Endothelial cell of hepatic sinusoid (primary cell): ENCODE results near the gene IQGAP1.

Experiments used
- in situ Hi-C: cut with HindIII; loops from 2 replicates; pipeline ENCODE4 v1.10.0; 2017; ENCODE audit warnings: low sequenced_read_pairs

IQGAP1 gene, protein sequence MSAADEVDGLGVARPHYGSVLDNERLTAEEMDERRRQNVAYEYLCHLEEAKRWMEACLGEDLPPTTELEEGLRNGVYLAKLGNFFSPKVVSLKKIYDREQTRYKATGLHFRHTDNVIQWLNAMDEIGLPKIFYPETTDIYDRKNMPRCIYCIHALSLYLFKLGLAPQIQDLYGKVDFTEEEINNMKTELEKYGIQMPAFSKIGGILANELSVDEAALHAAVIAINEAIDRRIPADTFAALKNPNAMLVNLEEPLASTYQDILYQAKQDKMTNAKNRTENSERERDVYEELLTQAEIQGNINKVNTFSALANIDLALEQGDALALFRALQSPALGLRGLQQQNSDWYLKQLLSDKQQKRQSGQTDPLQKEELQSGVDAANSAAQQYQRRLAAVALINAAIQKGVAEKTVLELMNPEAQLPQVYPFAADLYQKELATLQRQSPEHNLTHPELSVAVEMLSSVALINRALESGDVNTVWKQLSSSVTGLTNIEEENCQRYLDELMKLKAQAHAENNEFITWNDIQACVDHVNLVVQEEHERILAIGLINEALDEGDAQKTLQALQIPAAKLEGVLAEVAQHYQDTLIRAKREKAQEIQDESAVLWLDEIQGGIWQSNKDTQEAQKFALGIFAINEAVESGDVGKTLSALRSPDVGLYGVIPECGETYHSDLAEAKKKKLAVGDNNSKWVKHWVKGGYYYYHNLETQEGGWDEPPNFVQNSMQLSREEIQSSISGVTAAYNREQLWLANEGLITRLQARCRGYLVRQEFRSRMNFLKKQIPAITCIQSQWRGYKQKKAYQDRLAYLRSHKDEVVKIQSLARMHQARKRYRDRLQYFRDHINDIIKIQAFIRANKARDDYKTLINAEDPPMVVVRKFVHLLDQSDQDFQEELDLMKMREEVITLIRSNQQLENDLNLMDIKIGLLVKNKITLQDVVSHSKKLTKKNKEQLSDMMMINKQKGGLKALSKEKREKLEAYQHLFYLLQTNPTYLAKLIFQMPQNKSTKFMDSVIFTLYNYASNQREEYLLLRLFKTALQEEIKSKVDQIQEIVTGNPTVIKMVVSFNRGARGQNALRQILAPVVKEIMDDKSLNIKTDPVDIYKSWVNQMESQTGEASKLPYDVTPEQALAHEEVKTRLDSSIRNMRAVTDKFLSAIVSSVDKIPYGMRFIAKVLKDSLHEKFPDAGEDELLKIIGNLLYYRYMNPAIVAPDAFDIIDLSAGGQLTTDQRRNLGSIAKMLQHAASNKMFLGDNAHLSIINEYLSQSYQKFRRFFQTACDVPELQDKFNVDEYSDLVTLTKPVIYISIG (N-terminal part only)

DNA sequence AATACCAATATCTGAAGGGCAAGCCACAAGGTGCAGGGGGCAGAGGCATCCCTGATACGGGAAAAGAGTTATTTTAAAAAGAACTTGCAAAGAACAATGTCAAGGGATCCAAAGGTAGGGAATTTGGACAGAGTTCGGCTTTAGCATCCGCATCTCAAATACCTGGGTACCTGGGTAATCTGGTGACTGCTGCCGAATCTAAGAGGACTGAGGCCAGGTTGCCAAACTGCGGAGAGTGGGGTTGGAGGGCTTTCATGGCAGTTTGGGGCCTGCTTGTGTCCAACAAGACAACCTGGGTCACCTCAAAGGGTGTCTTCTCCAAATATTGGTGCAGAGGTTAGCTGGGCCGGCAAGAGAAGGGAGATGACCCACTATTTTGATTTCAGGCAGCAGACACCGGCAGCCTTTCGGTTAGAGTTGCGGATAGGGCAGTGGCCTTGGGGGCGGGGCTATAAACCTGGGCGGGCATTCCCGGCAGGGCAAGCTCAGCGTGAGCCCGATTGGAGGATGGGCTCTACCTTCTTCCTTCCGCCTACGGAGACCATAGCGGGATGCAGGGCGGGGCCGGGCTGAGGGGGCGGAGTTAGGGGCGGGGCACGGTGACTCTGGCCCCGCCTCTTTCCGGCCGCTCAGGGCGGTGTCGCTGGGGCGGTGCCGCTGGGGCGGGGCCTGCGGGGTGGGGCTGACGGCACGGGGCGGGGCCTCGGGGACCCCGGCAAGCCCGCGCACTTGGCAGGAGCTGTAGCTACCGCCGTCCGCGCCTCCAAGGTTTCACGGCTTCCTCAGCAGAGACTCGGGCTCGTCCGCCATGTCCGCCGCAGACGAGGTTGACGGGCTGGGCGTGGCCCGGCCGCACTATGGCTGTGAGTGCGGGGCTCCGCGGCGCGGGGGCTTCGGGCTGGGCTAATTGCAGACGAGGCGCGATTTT lies at the start of gene IQGAP1:
Gene IQGAP1, plus strand, starts transcription at position 709 of the 928 bp plus-strand sequence. Its CDS starts 100 bp downstream, at position 809.
- in situ Hi-C loops = no loop called here

DNA sequence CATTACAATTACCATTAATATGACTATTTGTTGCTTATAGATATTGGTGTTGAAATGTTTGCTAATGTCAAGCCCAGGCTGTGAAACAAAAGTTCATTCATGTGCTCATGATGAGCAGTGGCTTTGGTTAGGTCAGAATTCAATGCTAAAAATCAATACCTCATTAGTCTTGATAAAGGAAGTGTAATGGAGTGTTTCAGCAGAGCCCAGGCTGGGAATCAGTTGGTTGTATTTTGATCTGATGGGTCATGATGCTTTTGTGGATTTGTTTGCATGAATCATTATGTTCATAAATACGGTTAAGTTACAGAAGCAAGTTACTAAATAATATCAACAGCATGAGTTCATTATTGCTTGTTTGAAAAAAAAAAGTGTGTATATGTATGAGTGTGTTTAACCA lies 49.5 kb upstream of the IQGAP1 start:
- in situ Hi-C loops = no loop called here

DNA sequence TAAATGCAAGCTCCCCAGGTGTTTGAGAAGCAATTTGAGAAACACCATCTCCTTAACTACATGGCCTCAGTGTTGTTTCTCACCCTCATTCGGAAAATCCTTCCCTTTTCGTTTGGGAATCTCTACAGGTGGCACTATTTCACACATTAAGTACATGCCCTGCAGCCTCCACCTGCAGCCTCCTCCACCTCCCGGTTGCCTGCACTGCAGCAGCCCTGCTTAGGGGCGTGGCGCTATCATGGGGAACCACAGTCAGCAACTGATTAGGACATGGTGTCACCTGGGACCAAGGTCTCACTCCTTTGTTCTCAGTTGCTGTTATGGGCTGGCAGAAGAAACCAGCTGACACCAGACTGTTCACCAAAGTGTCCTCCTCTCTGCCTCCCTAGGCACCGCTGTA lies 47.7 kb upstream of the IQGAP1 start:
- in situ Hi-C loops = no loop called here

DNA sequence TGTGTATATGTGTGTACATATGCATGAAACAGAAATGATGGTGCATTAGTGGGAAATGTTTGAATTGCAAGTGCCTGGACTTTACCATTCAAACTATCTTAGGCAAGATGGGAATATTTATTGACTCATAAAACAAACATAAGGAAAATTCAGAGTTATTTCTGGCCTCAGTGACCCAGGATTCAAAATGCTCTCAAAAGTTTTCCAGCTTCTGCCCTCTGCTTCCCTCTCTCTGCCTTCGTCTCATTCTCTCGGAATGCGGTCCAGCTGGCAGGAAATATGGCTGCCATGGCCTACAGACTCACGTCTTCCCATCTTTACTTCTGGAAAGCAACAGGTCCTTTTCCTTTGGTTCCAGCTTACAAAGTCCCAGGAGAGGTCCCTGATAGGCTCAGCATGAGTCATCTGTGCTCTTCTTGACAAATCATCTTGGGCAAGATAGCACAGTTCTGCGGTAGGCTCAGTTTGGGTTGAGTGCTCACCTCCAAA lies 44.7 kb upstream of the IQGAP1 start:
- in situ Hi-C loops = no loop called here

DNA sequence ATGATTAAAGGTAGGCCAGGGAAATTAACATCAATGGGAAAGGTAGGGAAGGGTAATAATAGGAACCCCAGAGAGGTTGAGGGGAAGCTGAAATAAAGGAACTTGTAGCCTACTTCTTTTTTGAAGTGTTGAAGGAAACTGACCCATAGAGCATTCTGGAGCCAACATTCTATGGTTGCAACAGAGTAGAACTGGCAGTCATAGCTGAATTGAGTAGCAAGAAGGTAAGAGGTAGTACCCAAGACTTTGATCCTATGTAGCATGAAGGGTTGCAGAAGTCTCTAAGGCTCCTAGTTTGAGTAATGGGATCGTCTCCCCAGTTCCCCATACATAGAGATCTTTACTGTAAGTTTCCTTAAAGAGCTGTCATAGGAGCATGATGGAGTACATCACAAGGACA lies 43.4 kb upstream of the IQGAP1 start:
- in situ Hi-C loops = loop anchor here (5.0 kb wide), 1 partner anchor 38 kb away; no protein-coding TSS in a partner anchor

DNA sequence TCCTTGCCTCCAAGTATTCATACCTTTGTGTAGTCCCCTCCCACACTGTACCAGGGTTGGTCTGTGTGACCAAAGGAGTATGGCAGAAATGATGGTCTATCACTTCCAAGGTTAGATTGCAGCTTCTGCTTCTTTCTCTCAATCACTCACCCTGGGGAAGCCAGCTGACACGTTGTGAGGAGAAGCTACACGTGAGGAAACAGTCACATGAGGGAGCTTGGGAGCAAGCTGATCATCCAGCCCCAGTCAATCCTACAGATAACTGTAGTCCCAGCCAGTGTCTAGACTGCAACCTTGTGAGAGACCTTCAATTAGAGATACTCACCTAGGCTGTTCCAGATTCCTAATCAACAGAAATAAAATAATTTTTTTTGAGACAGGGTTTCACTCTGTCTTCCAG lies 42.2 kb upstream of the IQGAP1 start:
- in situ Hi-C loops = loop anchor here (5.0 kb wide), 1 partner anchor 36 kb away; no protein-coding TSS in a partner anchor

DNA sequence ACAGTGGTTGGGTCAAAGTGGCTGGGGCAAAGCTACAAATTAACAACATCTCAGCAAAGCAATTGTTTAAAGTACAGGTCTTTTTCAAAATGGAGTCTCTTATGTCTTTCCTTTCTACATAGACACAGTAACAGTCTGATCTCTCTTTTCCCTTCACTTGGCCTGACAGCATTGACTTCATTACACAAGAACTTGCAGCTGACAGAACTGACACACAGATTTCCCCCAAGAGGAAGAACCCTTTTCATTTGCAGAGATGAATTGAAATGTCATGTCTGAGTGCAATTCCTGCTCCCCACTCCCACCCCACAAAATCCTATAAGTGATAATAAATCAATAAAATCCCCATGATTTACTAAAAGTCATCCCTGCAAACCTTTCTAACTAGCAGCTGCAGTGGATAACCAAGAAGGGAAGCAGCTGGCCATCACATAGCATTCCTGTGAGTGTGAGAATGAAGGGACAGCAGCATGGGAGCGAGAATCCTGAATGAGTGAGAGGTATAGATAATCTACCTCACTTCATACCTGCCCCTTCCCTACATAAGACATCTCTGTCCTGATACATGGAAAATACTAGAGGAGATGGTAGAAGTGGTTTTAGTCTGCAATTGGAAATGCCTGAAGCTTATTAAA lies 40.5 kb upstream of the IQGAP1 start:
- in situ Hi-C loops = loop anchor here (5.0 kb wide), 1 partner anchor 35 kb away; no protein-coding TSS in a partner anchor

DNA sequence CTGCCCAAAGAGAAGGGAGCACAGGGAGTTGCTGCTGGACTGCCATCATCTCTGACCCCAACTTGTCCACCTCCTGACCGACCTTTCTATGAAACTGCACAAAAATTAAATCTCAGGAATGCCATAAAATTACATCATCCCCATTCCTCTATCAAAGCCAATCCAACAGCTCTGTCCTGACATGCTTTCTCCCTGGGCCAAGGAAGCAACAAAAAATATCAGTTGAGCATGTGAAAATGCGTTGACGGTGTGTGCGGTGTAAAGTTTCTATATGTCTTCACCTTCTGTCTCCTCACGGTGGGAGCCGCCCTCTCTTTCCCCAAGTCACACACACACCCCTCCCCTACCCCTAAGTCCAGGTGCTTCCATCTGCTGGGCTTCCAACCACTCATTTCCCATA lies 39.6 kb upstream of the IQGAP1 start:
- in situ Hi-C loops = loop anchor here (5.0 kb wide), 1 partner anchor 34 kb away; no protein-coding TSS in a partner anchor

DNA sequence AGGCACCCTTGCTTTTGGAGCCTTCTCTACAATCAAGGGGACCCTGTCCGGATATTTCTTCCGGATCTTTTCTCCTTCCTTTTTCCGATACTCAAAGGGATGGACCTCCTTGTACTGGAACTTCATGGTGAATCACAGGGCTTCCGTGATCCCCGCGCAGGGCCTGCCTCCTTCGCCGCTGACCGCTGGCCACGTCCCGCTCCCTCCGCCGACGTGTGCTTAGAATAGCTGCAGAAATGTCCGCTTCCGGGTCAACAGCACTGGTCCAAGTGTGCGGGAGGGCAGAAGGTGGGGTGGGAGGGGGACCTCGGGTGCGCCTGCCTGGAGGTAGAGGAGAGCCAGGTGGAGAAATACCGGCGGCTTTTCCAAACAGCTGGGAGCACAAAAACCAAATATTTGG lies 39.0 kb upstream of the IQGAP1 start:
- in situ Hi-C loops = loop anchor here (5.0 kb wide), 1 partner anchor 33 kb away; no protein-coding TSS in a partner anchor

DNA sequence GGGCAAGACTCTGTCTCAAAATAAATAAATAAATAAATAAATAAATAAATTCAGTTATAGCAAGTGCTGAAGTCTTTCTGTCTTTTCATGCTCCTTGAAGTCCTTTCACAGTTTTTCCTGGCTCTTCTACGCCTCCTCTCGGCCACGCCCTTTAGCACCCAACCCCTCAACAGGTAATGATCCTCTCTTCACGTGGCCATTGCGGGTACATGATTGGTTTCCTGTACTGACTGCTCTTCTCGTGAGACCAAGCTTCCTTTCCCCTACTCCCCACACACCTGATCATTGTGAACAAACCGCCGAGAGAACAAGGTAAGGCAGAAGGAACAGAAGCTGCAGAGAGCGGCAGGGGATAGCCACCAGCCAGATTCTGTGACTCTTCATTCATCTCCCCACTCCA lies 38.2 kb upstream of the IQGAP1 start:
- in situ Hi-C loops = loop anchor here (5.0 kb wide), 1 partner anchor 32 kb away; no protein-coding TSS in a partner anchor

DNA sequence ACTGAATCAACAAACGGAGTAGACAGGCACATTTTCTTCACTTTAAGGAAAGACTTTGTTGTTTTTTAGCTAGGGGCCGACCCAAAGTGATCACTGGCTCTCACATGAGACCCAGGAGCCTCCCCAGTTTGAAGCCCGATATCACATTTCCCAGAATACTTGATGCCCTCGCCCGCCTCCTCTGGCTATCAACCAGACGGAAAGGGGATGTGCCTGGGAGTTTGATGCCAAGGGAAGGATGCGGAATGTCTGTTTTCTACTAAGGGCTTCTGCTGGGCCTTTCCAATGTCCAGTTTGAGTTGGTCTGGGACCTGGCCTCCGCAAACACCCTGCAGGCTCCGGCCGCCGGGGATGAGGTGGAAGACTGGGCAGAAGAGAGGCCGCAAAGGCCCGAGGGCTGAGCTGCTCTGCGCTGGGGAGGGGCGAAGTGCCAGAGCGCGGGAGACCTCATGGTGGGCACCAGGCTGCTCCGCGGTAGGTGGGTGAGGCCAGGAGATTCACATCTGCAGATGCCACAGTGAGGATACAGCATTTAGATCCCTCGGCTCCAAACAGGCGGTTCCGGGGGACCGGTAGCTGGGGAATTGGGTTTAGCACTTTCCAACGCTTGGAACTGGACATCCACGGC lies 36.4 kb upstream of the IQGAP1 start:
- in situ Hi-C loops = no loop called here

DNA sequence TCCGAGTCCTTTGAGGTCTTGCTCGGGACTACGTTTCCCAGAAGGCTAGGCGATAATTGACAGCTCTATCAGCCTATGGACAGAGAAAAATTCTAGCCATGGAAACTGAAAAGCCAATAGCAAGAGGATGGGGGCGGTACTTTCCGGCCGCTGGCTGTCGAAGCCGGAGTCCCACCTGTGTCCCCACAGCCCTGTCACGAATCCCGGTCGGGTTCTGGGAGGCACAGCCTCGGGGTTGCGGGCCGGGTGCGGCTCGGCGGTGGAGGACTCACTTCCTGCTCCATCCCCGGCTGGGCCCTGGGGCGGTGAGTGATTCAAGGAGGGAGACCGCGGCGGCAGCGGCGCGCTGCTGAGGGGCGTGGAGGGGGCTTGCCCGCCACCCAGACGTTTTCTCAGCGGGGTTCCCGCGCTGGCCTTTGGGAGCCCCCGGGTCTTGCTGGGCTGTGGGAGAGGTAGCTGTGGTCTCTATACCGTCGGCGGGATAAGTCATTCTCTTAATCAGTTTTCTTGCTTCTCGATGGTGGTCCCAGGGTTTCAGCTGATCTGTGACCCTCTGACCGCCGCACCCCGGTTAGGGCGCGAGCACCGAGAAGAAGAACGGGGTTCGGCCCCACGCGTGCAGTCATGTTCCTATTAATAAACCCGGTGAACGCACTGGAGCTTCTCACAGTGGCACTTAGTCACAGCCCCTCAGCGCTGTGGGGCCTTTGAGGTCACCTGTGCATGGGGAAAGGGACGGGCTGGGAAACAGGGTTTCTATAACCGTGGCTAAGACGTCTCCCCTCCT lies 35.7 kb upstream of the IQGAP1 start, which contains the start of gene ZNF774:
Gene ZNF774, plus strand, starts transcription at position 178 of the 787 bp plus-strand sequence. CDS start 2,377 bp downstream, outside the sequence.
- in situ Hi-C loops = no loop called here

DNA sequence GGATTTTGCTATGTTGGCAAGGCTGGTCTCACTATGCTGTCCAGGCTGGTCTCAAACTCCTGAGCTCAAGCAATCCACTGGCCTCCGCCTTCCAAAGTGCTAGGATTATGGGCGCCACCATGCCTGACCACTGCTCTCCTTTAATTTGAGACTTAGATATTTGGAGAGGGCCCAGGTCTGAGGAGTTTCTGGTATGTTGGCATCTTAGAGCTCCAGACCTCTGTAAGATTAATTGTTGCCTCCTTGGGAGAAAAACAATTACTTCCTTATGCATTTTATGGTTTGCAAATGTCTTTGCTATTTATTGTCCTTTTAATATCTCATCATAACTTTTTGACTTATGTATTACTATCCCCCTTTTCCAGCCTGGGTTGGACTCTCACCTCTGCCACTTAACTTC lies 33.1 kb upstream of the IQGAP1 start:
- in situ Hi-C loops = no loop called here

DNA sequence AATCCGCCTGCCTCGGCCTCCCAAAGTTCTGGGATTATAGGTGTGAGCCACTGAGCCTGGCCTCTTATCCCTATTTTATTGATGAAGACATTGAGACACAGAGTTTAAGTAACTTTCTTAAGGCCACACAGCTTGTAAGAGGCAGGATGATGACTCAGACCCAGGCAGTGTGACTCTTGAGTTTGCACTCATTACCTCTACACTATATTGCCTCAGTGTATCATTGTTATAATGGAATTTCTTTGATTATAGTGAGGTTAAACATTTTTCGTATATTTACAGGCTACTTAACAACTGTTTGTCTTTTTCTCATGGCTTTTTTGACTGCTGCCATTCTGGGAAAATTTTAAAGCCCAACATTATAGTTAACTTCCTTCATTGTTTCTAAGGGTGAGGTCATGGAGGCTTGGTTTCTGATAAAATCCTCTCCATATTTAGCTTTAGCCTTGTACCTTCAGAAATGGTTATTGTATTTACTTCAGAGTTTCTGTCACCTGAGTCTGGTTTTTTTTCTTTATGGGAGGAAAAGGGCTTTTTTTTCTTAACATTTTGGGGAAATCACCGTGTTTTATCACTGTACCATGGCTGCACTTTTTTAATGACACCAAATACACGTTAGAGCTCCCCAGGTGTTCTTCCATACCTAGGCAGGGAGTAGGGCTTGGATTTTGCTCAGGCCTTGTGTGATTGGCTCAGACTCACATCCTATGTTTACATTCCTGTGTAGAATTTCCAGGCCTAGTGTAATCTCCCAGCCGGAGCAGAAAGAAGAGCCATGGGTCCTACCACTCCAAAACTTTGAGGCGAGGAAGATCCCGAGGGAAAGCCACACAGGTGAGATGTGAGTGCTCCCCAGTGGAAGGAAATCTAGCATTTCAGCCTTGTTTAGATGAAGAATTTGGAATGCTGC lies 29.7 kb upstream of the IQGAP1 start:
- in situ Hi-C loops = no loop called here

DNA sequence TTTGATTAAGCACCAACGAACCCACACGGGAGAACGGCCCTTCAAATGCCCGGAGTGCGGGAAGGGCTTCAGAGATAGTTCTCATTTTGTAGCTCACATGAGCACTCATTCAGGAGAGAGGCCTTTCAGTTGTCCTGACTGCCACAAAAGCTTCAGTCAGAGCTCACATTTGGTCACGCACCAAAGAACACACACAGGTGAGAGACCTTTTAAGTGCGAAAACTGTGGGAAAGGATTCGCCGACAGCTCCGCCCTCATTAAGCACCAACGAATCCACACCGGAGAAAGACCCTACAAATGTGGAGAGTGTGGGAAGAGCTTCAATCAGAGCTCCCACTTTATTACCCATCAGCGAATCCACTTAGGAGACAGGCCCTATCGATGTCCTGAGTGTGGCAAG lies 27.3 kb upstream of the IQGAP1 start:
- in situ Hi-C loops = no loop called here

DNA sequence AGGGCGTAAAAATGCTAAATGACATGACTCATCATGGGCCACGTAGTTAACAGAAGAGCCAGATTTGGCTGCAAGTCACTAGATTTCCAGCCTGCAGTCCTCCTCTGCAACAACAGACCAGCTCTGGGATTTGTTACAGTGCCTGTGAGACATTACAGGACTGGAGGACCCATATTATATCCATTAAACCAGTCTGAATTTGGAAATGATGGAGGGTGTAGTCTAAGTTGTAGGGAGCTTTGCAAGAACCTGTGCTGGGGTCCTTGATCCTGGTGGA lies 25.2 kb upstream of the IQGAP1 start:
- in situ Hi-C loops = no loop called here

DNA sequence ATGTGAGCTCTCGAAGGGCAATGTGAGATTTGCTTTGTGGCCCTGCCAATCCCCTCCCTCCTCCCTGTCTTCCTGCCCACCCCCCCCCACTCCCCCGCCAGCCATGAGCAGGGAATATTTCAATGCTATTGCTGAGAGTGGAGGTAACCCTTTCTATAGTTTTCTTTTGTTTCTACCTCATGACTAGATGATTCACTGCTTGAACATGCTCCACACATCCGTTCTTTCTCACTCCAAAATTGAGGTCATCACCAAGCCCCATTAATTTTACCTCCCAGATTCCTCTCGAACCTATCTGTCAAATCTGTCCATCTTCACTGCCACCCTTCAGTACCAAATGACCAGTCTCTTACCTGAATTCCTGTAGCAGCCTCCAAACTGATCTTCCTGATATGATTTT lies 23.8 kb upstream of the IQGAP1 start:
- in situ Hi-C loops = no loop called here
